Psoas muscle (tissue), 8 donors: Measurements from ENCODE around the gene TGFA. TPM values are rescaled to one million over a fixed set of nuclear protein-coding genes. Genes with fewer than 3 reads are reported as not detected.

Experiments used
- ATAC-seq, 4 donors: fragments of 200-7000 bp; cut with Tn5 transposase; one replicate each; pipeline ENCODE4 v1.9.1; 2020; ENCODE audit warnings: moderate library complexity in 3 of 4, mild to moderate bottlenecking in 2 of 4
- DNase-seq, 2 donors: peaks; one replicate each; pipeline ENCODE4 v3.0.0-alpha.2; 2020
- H3K27ac ChIP-seq: fragments of 200-600 bp; one replicate; pipeline ENCODE4 v1.8.0; 2022
- H3K27me3 ChIP-seq, 3 donors: fragments of 200-600 bp in 1 of 3; one replicate each; pipeline versions ENCODE4 v1.6.1 to v1.8.0; 2013 to 2022; ENCODE audit warnings: low read length in 2 of 3, mild to moderate bottlenecking in 2 of 3, moderate library complexity in 1 of 3; ENCODE audit not compliant: insufficient read depth in 3 of 3
- H3K36me3 ChIP-seq, 2 donors: fragments of 200-600 bp in 1 of 2; one replicate each; pipeline versions ENCODE4 v1.6.1 to v1.8.0; 2013 to 2022; ENCODE audit warnings: low read depth in 1 of 2, mild to moderate bottlenecking in 1 of 2, moderate library complexity in 1 of 2; ENCODE audit not compliant: insufficient read depth in 1 of 2
- H3K4me1 ChIP-seq: fragments of 200-600 bp; one replicate; pipeline ENCODE4 v1.8.0; 2022
- H3K4me3 ChIP-seq: fragments of 200-600 bp; one replicate; pipeline ENCODE4 v1.8.0; 2022; ENCODE audit warnings: mild to moderate bottlenecking
- H3K9me3 ChIP-seq: fragments of 200-600 bp; one replicate; pipeline ENCODE4 v1.8.0; 2022
- CTCF ChIP-seq: fragments of 200-600 bp; IDR thresholded peaks from one replicate; pipeline ENCODE4 v1.8.0; 2022; ENCODE audit warnings: antibody characterized with exemption
- WGBS, 3 donors: extraction: QIAGEN DNeasy Blood & Tissue Kit; methylation state at CpG; one replicate each; pipeline versions ENCODE4 v1.1.6 to v1.1.7; 2013; 5-methylcytosine and 5-hydroxymethylcytosine counted together
- intact Hi-C, 2 donors: fragments of 100-400 bp; cut with DNase I; formaldehyde crosslinking; loops; one replicate each; pipeline versions ENCODE4 v1.11.0 to v1.14.2; 2022
- polyA plus RNA-seq, 3 donors: library from polyadenylated mRNA; stranded (reverse); fragments of 200-250 nt; gene quantifications; one replicate each; pipeline ENCODE4 v1.2.3, GENCODE V29; 2013
- total RNA-seq, 4 donors: library from RNA; stranded (reverse); fragmentation: NEBNext Ultra II Directional in 2 of 4; extraction: Animal tissue kit (Norgen Biotek cat#: 25700) in 2 of 4; gene quantifications; one replicate each; pipeline versions ENCODE4 v1.2.1 to v1.2.4, GENCODE V29; 2021 to 2023
- donor health status: healthy with polysubstance abuse.
- donor health status: DM: no; HTN: no; CAD: no; lungs with moderate emphysema.
- donor health status: Bipolar disorder and iron deficiency.
- donor health status: healthy.
- donor health status: DM: yes; HTN: yes; CAD: no.
- donor health status: DM: no; HTN: no; CAD: no.
- donor health status: DM: no; HTN: no; CAD: no.
- donor health status: DM: yes; HTN: yes; CAD: no.

The TGFA gene
- total and polyA plus RNA-seq, 7 donors = 0.03 to 0.39 (median 0.12) TPM

GRCh38 chr2:70501728-70502127, 51.9 kb downstream of the TGFA start:
- DNase-seq (no peak), ATAC-seq (no peak)
- WGBS, 3 donors = 51 to 59% (median 52%) methylated on average over 4 of the region's 4 CpGs
- peaks cover 0 to 11% (median 0%) of the 10 kb centered on the region in 3 donors for H3K27me3 ChIP-seq
- no peak overlapping the region for H3K27ac ChIP-seq
- H3K9me3 ChIP-seq = no peaks in the 10 kb centered on the region
- intact Hi-C loops = no loop called here
- H3K4me3 ChIP-seq = no peak overlapping the region
- H3K36me3 ChIP-seq = no peaks in the 10 kb centered on the region
- TF ChIP-seq CTCF = no peak
- no peaks in the 10 kb centered on the region for H3K4me1 ChIP-seq

- WGBS, 3 donors = 85 to 100% (median 88%) methylated on average over 1 of the region's 1 CpG
- TF ChIP-seq CTCF = no peak
Measured at GRCh38 chr2:70501215-70501614, 52.4 kb downstream of the TGFA start.

GRCh38 chr2:70499253-70499652, 54.4 kb downstream of the TGFA start:
- TF ChIP-seq CTCF = no peak

More at GRCh38 chr2:70501215-70501614, 52.4 kb downstream of the TGFA start:
- Histone ChIP-seq H3K4me1 (no peaks in the 10 kb centered on the region), H3K27ac (no peak overlapping the region), H3K27me3 (peaks cover 0 to 15% (median 0%) of the 10 kb centered on the region in 3 donors), H3K36me3 (no peaks in the 10 kb centered on the region), H3K9me3 (no peaks in the 10 kb centered on the region), H3K4me3 (no peak overlapping the region)
- intact Hi-C loops = no loop called here
- no peak for DNase-seq
- no peak for ATAC-seq

GRCh38 chr2:70498528-70498927, 55.1 kb downstream of the TGFA start:
- peaks cover 0 to 15% (median 0%) of the 10 kb centered on the region in 3 donors for H3K27me3 ChIP-seq
- WGBS, 3 donors = 77 to 84% (median 83%) methylated on average over 1 of the region's 1 CpG
- ATAC-seq = no peak
- H3K4me1 ChIP-seq = no peaks in the 10 kb centered on the region
- H3K4me3 ChIP-seq = no peak overlapping the region
- no peak for TF ChIP-seq CTCF
- no peaks in the 10 kb centered on the region for H3K9me3 ChIP-seq
- H3K27ac ChIP-seq = no peak overlapping the region
- H3K36me3 ChIP-seq = no peaks in the 10 kb centered on the region
- DNase-seq = no peak
- intact Hi-C loops = no loop called here

More at GRCh38 chr2:70499253-70499652, 54.4 kb downstream of the TGFA start:
- H3K4me1 ChIP-seq = no peaks in the 10 kb centered on the region
- H3K27ac ChIP-seq = no peak overlapping the region
- DNase-seq (no peak), ATAC-seq (no peak)
- peaks cover 0 to 15% (median 0%) of the 10 kb centered on the region in 3 donors for H3K27me3 ChIP-seq
- 84 to 92% (median 88%) methylated on average over 7 of the region's 7 CpGs for WGBS, 3 donors
- no peaks in the 10 kb centered on the region for H3K9me3 ChIP-seq
- H3K4me3 ChIP-seq = no peak overlapping the region
- intact Hi-C loops = no loop called here
- H3K36me3 ChIP-seq = no peaks in the 10 kb centered on the region

GRCh38 chr2:70498054-70498453, 55.6 kb downstream of the TGFA start:
- Histone ChIP-seq H3K27ac (no peak overlapping the region), H3K36me3 (no peaks in the 10 kb centered on the region), H3K4me1 (no peaks in the 10 kb centered on the region), H3K4me3 (no peak overlapping the region), H3K9me3 (no peaks in the 10 kb centered on the region), H3K27me3 (peaks cover 0 to 15% (median 0%) of the 10 kb centered on the region in 3 donors)
- intact Hi-C loops = no loop called here
- no peak for ATAC-seq
- no peak for TF ChIP-seq CTCF
- no peak for DNase-seq
